ENCODE data around the gene ART4. TPM values are rescaled to one million over a fixed set of nuclear protein-coding genes. Genes with fewer than 3 reads are reported as not detected.

The ART4 gene
- total and polyA plus RNA-seq, 2 donors (not counting 3 experiments of a cell fraction or from before 2014, with no cell fraction given), result 12.5 to 54.7 TPM

DNA sequence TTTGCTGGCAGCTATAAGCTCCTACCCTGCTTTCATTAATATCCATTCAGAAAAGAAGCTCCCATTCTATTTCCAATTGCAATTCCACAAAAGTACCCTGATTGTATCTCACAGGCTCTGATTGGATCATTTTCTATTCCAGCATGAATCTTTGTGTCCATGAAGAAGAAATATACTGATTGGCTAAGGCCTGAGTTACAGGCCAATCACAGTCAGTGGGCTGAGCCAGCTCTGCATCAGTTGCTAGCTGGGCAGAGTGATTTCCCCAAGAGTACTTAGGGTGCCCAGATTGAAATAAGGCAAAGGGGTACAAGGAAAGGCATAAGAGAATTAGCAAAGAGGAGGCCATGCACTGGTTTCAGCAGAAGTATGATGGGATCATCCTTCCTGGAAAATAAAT is 14.4 kb downstream of the ART4 start:
- Histone ChIP-seq H3K9me1 (replicated peaks; ENCODE audit: control insufficient read depth, extremely low read depth, insufficient read depth, low read length) (peaks cover 2% of the 10 kb centered on the region), H3K36me3 (ENCODE audit: control insufficient read depth in 2 of 2, extremely low read depth in 1 of 2, insufficient read depth in 2 of 2, low read length in 2 of 2) (peaks cover 0 to 2% of the 10 kb centered on the region in 2 experiments), H3K4me1 (ENCODE audit: control insufficient read depth, extremely low read depth, insufficient read depth, low read length) (peaks cover 3% of the 10 kb centered on the region), H3K4me2 (ENCODE audit: insufficient read depth, low read length) (no peak overlapping the region), H3K9ac (replicated peaks; ENCODE audit: extremely low read depth, insufficient read depth, low read length) (no peak overlapping the region), H3K79me2 (ENCODE audit: control insufficient read depth, insufficient read depth, low read length) (no peaks in the 10 kb centered on the region), H3K4me3 (replicated peaks in 1 of 3; ENCODE audit: insufficient read depth in 1 of 3, low read depth in 1 of 3, low read length in 3 of 3) (no peak overlapping the region), H2AFZ (ENCODE audit: low read depth, low read length) (no peak overlapping the region), H3K27me3 (ENCODE audit: control insufficient read depth in 2 of 2, insufficient read depth in 2 of 2, low read length in 2 of 2) (no peaks in the 10 kb centered on the region), H3K9me3 (replicated peaks; ENCODE audit: control insufficient read depth, insufficient read depth, low read length) (no peaks in the 10 kb centered on the region), H3K27ac (ENCODE audit: insufficient read depth, low read depth, low read length) (no peak overlapping the region), H4K20me1 (replicated peaks; ENCODE audit: control insufficient read depth, extremely low read depth, insufficient read depth, low read length) (no peaks in the 10 kb centered on the region)
- CTCF ChIA-PET, result interaction anchor here (0.9 to 1.5 kb wide), 4 partner anchors 17 to 158 kb away, joined by 3 to 4 read pairs (median 3); no protein-coding TSS in a partner anchor
- TF ChIP-seq MYC (IDR thresholded peaks at IDR 0.05; ENCODE audit: low read depth, low read length) (no peak), EZH2 (IDR thresholded peaks at IDR 0.05; ENCODE audit: borderline replicate concordance, low read depth, low read length, severe bottlenecking) (no peak), GATA2 (IDR thresholded peaks at IDR 0.05; ENCODE audit: insufficient read depth, insufficient read length, low read depth, low read length) (no peak), CTCF (IDR thresholded peaks at IDR 0.05; ENCODE audit: extremely low read depth in 1 of 2, insufficient read depth in 1 of 2, low read depth in 1 of 2, low read length in 2 of 2) (no peak), MAX (IDR thresholded peaks at IDR 0.05; ENCODE audit: insufficient read depth, insufficient read length) (no peak), POLR2AphosphoS5 (IDR thresholded peaks at IDR 0.05; ENCODE audit: insufficient read depth, low read depth, low read length) (no peak), FOS (IDR thresholded peaks at IDR 0.05; ENCODE audit: borderline replicate concordance, insufficient read depth, low read length) (no peak), POLR2A (IDR thresholded peaks at IDR 0.05; ENCODE audit: low read depth, low read length) (no peak), JUN (IDR thresholded peaks at IDR 0.05; ENCODE audit: borderline replicate concordance, insufficient read depth, insufficient read length, low read depth) (no peak)
- no TSS peak for BruUV-seq (replicated peaks)
- intact Hi-C loops (cut with micrococcal nuclease) (no loop called here), dilution Hi-C loops (cut with MboI; ENCODE audit: extremely low pct_ligation_motif_present, low sequenced_read_pairs) (no loop called here)
- no peak for FAIRE-seq
- peak; percentile 39 for DNase-seq (ENCODE audit: low read depth, low spot score)
- POLR2A ChIA-PET, result no interaction called here
